Activated CD4-positive, alpha-beta memory T cell treated with anti-CD3 and anti-CD28 coated beads, Interleukin-2, amount 10 ng/mL, durations not matched to agents 7 days and 5 days (primary cell): ENCODE results near the gene TMEM132A. TPM values are rescaled to one million over a fixed set of nuclear protein-coding genes. Genes with fewer than 3 reads are reported as not detected.

ENCODE experiments used
- CTCF ChIA-PET: fragments of 350-600 bp; sonication (Branson Sonifier 250); formaldehyde crosslinking; loops from one replicate; lab custom pipeline; 2021; ENCODE audit warnings: antibody characterized with exemption, inconsistent platforms; lab: Charles Lee
- POLR2A ChIA-PET: fragments of 350-600 bp; sonication (Branson Sonifier 250); formaldehyde crosslinking; loops from one replicate; lab custom pipeline; 2021; ENCODE audit warnings: antibody characterized with exemption; lab: Charles Lee
- DNase-seq: peaks from one replicate; pipeline ENCODE4 v3.0.0-alpha.2; 2020
- H3K27ac Mint-ChIP-seq: one replicate; pipeline ENCODE4 v1.8.0; 2021; ENCODE audit warnings: mild to moderate bottlenecking, mixed read lengths
- H3K27me3 Mint-ChIP-seq: one replicate; pipeline ENCODE4 v1.8.0; 2021; ENCODE audit warnings: mixed read lengths
- H3K36me3 Mint-ChIP-seq: one replicate; pipeline ENCODE4 v1.8.0; 2021; ENCODE audit warnings: low read depth, mixed read lengths
- H3K4me1 Mint-ChIP-seq: one replicate; pipeline ENCODE4 v1.8.0; 2021; ENCODE audit warnings: mixed read lengths
- H3K4me3 Mint-ChIP-seq: one replicate; pipeline ENCODE4 v1.8.0; 2021; ENCODE audit warnings: mild to moderate bottlenecking, mixed read lengths
- H3K9me3 Mint-ChIP-seq: one replicate; pipeline ENCODE4 v1.8.0; 2021; ENCODE audit warnings: mixed read lengths
- total RNA-seq, 2 experiments: library from RNA; stranded (reverse); gene quantifications; one replicate each; pipeline ENCODE4 v1.2.3, GENCODE V29; 2021

Gene TMEM132A
- total RNA-seq, 2 experiments from 2014 or later = 0.30 TPM; not detected in 1

DNA sequence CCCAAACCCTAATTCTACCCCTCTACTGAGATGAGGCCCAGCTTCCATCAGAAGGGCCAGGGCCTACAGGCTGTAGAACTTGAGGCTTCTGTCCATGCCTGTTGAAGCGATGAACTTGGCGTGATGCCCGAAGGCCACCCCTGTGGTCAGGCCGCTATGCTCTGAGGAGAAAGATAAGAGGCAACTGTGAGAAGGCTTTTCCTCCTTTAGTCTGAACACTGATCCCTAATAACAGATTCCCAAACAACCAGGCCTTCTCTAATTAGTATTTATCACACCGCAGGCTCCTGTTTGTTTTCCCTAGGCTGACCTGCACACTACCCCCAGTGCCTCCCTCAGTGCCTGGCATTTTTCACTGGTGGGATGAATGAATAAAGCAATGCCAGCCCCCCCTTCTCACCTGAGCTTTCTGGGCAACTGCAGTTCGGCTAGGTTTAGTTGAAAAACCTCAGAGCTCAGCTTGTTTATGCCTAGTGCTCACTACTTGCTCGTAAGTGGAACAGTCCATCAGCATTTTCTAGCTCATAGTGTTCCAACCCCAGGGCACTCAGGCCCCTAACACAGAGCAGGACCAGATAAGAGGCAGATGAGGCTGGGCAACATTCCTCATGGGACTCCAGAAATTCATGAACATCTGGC is 33.0 kb upstream of the TMEM132A start:
- Mint-ChIP-seq H3K9me3 (no peaks in the 10 kb centered on the region), H3K36me3 (peaks cover 42% of the 10 kb centered on the region), H3K4me1 (peaks cover 7% of the 10 kb centered on the region), H3K27me3 (no peaks in the 10 kb centered on the region), H3K4me3 (no peak overlapping the region), H3K27ac (no peak overlapping the region)
- POLR2A ChIA-PET = interaction anchor here (0.9 to 1.2 kb wide), 2 partner anchors 10 to 59 kb away, joined by 3 to 4 read pairs; no protein-coding TSS in a partner anchor
- no peak for DNase-seq
- CTCF ChIA-PET = interaction anchor here (1.0 to 1.6 kb wide), 3 partner anchors 13 to 296 kb away, joined by 3 to 6 read pairs (median 4); no protein-coding TSS in a partner anchor

DNA sequence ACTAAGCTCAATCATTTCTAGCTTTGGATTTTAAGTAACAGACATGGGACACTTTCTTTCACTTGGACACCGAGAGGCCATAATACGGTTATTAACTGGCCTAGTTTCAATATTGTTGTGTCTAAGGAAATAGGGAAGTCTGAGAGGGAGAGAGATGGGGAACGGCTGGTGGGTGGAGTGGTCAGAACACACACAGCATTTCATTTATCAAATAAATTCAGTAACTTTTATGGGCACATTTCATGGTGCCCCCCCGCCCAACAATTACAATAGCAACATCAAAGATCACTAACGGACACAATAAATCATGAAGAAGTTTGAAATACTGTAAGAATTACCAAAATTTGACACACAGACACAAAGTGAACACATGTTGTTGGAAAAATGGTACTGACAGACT is 28.6 kb upstream of the TMEM132A start:
- no peak overlapping the region for H3K4me3 Mint-ChIP-seq
- ChIA-PET POLR2A (no interaction called here), CTCF (interaction anchor here (1.2 to 4.4 kb wide), 5 partner anchors 8 to 132 kb away, joined by 3 to 37 read pairs (median 5); no protein-coding TSS in a partner anchor)
- DNase-seq = no peak
- H3K27ac Mint-ChIP-seq = no peak overlapping the region
- no peaks in the 10 kb centered on the region for H3K9me3 Mint-ChIP-seq
- peaks cover 74% of the 10 kb centered on the region for H3K36me3 Mint-ChIP-seq
- H3K4me1 Mint-ChIP-seq = no peaks in the 10 kb centered on the region
- no peaks in the 10 kb centered on the region for H3K27me3 Mint-ChIP-seq

DNA sequence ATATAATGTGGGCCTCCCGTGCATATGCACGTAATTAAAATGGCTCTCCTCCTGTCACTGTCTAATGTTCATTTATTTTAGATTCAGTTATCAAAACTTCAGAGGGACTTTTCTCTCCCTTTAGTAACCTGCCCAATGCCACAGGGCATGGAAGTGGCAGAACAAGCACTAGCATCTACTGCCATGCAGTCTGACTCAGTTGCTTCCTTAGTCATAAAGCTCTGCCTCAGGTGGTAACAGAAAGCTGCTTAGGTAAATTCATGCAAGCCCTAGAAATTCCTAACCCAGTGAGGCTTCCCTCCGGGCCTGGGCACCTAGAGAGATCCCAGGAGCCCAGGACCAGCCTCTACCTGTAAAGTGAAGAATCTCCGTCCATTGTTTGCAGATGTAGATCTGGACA is 26.8 kb upstream of the TMEM132A start:
- CTCF ChIA-PET = interaction anchor here (0.8 to 4.4 kb wide), 6 partner anchors 10 to 65 kb away, joined by 3 to 37 read pairs (median 10); no protein-coding TSS in a partner anchor
- H3K4me1 Mint-ChIP-seq = peaks cover 2% of the 10 kb centered on the region
- POLR2A ChIA-PET = no interaction called here
- no peak overlapping the region for H3K4me3 Mint-ChIP-seq
- no peak for DNase-seq
- H3K9me3 Mint-ChIP-seq = no peaks in the 10 kb centered on the region
- H3K27ac Mint-ChIP-seq = no peak overlapping the region
- no peaks in the 10 kb centered on the region for H3K27me3 Mint-ChIP-seq
- peaks cover 79% of the 10 kb centered on the region for H3K36me3 Mint-ChIP-seq

DNA sequence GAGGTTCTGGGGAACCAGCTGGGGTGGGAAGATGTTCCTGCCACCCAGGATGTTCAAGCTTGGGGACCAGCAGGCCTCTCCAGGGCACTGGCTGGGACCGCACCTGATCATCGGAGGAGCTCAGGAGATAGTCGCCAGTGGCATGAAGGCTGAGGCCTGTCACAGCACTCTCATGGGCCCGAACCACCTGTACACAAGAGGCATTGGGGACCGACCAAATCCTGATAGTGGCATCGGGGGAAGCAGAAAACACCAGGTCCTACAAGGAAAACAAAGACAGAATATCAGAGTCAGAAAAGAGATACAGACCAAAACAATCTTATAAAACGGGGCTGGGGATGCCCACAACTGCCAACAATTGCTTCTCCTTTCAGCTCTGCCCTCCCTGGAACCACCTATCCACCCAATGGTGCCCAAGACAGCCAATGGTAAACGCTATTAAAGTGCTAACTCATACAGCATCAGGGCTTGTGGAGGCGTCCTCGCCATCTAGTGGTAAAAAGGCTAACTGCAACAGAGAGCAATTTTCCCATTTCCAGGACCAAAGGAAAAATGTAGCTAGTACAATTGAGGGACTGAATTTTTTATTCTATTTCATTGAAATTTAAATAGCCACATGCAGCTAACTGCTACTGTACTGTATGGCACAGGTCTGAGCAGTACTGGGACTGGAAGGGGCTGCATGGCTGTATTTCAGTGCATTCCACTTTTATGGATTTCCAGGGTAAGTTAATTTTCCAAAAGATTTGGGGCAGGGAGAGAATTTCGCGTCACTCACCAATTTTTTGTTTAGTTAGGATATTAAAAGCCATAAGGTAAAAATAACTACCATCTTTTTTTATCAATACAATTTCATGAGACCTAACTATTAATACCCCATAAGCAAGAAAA is 25.0 kb upstream of the TMEM132A start:
- Mint-ChIP-seq H3K4me1 (peaks cover 13% of the 10 kb centered on the region), H3K4me3 (no peak overlapping the region), H3K9me3 (no peaks in the 10 kb centered on the region), H3K36me3 (peaks cover 85% of the 10 kb centered on the region), H3K27ac (no peak overlapping the region), H3K27me3 (no peaks in the 10 kb centered on the region)
- POLR2A ChIA-PET = interaction anchor here (1.0 to 1.4 kb wide), 2 partner anchors 10 to 16 kb away, joined by 5 to 6 read pairs; no protein-coding TSS in a partner anchor
- DNase-seq = peak; percentile 33
- CTCF ChIA-PET = interaction anchor here (0.6 to 7.6 kb wide), 18 partner anchors 10 to 766 kb away, joined by 3 to 87 read pairs (median 4); partner anchors contain the start of gene TMEM109

DNA sequence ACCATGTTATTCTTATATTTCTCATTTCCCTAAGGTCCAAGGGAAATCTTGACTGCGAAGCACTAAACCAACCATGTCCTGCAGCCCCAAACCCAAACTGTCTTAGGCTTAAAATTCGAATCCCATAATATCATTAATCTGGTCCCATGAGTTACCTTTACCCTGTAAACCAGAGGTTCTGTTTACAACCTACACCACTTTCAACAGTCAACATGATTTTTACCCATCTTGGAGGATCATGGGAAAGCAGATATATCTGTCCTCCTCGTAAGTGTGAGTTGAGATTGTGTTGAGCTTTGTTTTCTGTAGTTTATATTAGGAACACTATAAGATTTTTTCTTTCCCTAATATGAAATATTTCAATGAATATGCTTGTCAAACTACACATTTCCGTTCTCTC is 24.3 kb upstream of the TMEM132A start:
- H3K36me3 Mint-ChIP-seq = peaks cover 81% of the 10 kb centered on the region

DNA sequence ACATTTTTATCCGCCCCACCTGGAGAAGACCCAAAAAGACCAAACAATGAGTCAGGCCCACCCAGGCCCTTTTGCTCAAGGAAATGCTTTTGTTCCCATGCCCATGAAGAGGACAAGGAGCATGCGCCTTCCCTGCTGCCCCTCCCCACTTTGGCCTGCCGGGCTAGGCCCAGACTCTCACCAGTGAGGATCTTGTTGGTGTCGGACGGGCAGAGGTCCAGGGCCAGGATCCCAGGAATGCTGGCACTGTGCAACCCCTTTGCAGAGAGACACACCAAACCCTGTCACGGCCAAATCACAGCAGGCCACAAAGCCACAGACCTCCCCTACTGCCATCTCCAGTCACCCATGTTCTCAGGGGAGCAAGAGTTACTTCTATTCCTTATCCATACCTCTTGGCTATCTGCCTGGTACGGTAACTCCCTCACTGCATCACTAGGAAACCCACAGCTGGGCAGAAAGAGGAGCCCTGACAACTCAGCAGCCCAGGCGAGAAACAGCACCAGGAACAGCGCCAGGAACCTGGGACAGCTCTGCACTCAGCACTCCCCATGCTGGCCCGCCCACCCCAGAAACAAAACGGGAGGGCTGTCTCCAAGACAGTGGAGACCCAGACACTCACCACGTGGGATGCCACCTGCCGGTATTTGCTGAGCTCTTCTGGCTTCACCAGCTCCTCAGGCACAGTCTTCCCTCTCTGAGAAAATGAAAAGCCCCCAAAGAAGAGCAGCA is 23.4 kb upstream of the TMEM132A start:
- no peak for DNase-seq
- no peaks in the 10 kb centered on the region for H3K27me3 Mint-ChIP-seq
- no peak overlapping the region for H3K27ac Mint-ChIP-seq
- H3K36me3 Mint-ChIP-seq = peaks cover 75% of the 10 kb centered on the region
- H3K4me1 Mint-ChIP-seq = peaks cover 26% of the 10 kb centered on the region
- ChIA-PET POLR2A (interaction anchor here (1.4 to 1.5 kb wide), 2 partner anchors 9 to 63 kb away, joined by 4 read pairs; no protein-coding TSS in a partner anchor), CTCF (interaction anchor here (1.0 to 7.6 kb wide), 9 partner anchors 8 to 286 kb away, joined by 3 to 87 read pairs (median 5); partner anchors contain the start of gene TMEM109)
- no peak overlapping the region for H3K4me3 Mint-ChIP-seq
- no peaks in the 10 kb centered on the region for H3K9me3 Mint-ChIP-seq

More for the DNA sequence above, 24.3 kb upstream of the TMEM132A start:
- Mint-ChIP-seq H3K9me3 (no peaks in the 10 kb centered on the region), H3K4me1 (peaks cover 20% of the 10 kb centered on the region), H3K27ac (no peak overlapping the region), H3K4me3 (no peak overlapping the region), H3K27me3 (no peaks in the 10 kb centered on the region)
- ChIA-PET POLR2A (no interaction called here), CTCF (interaction anchor here (0.6 to 7.6 kb wide), 17 partner anchors 12 to 766 kb away, joined by 3 to 87 read pairs (median 4); partner anchors contain the start of gene TMEM109)
- DNase-seq = no peak

DNA sequence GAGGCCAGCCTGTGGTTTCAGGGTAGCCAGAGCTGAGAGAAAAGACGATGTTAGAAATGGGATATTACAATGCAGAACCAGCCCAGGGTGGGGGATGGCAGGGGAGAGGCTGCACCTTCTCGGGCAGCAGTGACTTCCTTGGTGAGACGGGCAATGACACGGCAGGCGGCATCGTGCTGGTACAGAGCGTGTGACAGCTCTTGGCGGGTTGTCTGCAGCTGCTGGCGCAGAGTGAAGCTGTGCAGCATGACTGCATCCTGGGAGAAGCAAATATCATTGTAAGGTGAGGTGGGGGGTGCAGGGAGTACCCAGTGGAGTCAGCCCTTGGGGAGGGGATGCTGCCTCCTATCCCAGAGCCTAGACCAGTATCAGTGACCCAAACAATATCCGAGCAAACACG is 21.6 kb upstream of the TMEM132A start:
- no peak for DNase-seq
- H3K27ac Mint-ChIP-seq = no peak overlapping the region
- POLR2A ChIA-PET = interaction anchor here (5.7 kb wide), 1 partner anchor 12 kb away, joined by 66 read pairs; the partner anchor contains the start of gene TMEM109
- CTCF ChIA-PET = interaction anchor here (1.0 to 7.6 kb wide), 4 partner anchors 11 to 74 kb away, joined by 3 to 87 read pairs (median 33); partner anchors contain the start of gene TMEM109
- H3K9me3 Mint-ChIP-seq = no peaks in the 10 kb centered on the region
- peaks cover 34% of the 10 kb centered on the region for H3K4me1 Mint-ChIP-seq
- H3K27me3 Mint-ChIP-seq = no peaks in the 10 kb centered on the region
- H3K36me3 Mint-ChIP-seq = peaks cover 60% of the 10 kb centered on the region
- no peak overlapping the region for H3K4me3 Mint-ChIP-seq

DNA sequence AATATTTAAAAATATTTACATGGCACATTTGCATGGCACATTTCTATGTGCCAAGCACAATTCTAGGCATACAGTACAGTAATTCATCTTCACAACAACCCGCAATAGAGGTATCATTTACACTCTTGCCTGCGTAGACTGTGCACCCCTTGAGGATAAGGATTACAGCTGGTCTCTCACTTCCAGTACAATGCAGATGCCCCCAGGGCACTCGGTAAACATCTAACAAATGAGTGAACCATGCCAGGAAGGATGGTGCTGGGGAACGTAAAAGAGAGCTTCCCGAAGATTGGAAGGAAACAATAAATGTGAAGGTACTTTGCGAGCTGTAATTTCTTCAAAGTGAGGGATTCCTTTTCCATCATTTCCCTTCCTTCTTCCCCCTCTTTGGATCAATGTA is 19.2 kb upstream of the TMEM132A start:
- Mint-ChIP-seq H3K27ac (peak overlapping the region; percentile 88), H3K9me3 (no peaks in the 10 kb centered on the region), H3K36me3 (peaks cover 38% of the 10 kb centered on the region), H3K4me1 (peaks cover 36% of the 10 kb centered on the region), H3K27me3 (peaks cover 16% of the 10 kb centered on the region), H3K4me3 (peak overlapping the region; percentile 83)
- ChIA-PET POLR2A (interaction anchor here (1.0 to 5.7 kb wide), 11 partner anchors 10 to 253 kb away, joined by 3 to 66 read pairs (median 5); partner anchors contain the start of genes CD6 and TMEM109), CTCF (interaction anchor here (0.7 to 7.6 kb wide), 11 partner anchors 9 to 282 kb away, joined by 3 to 87 read pairs (median 4); partner anchors contain the start of genes CD6 and TMEM109)
- no peak for DNase-seq

DNA sequence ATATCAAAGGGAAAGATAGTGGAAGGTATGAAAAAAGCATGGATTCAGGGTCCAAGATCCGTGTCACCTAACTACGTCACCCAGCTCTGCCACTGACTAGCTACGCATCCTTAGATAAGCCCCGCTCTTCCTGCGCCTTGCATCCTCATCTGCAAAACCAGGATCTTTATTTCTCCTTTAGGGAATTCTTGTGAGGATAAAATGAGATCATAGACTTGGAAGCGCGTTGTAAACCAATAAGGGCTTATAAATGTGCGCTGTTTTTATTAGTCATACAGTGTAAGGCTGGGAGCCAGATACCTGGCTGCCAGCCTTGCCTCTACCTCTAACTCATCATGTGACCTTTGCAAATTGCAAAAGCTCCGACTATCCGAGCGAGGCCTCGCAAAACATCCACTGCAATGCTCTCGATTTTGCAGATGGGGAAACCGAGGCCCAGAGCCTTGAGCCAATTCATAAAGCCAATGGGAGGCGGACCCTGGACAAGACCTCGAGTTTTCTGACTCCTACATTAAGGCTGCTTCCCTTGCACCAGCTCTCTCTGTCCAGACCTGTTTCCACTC is 18.6 kb upstream of the TMEM132A start:
- H3K4me1 Mint-ChIP-seq = peaks cover 36% of the 10 kb centered on the region
- CTCF ChIA-PET = interaction anchor here (0.7 to 7.6 kb wide), 10 partner anchors 8 to 281 kb away, joined by 3 to 87 read pairs (median 4); partner anchors contain the start of genes CD6 and TMEM109
- POLR2A ChIA-PET = interaction anchor here (0.9 to 5.7 kb wide), 13 partner anchors 9 to 252 kb away, joined by 3 to 66 read pairs (median 4); partner anchors contain the start of genes CD6 and TMEM109
- DNase-seq = no peak
- no peaks in the 10 kb centered on the region for H3K9me3 Mint-ChIP-seq
- H3K36me3 Mint-ChIP-seq = peaks cover 32% of the 10 kb centered on the region
- H3K27me3 Mint-ChIP-seq = peaks cover 16% of the 10 kb centered on the region
- H3K27ac Mint-ChIP-seq = peak overlapping the region; percentile 88
- peak overlapping the region; percentile 83 for H3K4me3 Mint-ChIP-seq

DNA sequence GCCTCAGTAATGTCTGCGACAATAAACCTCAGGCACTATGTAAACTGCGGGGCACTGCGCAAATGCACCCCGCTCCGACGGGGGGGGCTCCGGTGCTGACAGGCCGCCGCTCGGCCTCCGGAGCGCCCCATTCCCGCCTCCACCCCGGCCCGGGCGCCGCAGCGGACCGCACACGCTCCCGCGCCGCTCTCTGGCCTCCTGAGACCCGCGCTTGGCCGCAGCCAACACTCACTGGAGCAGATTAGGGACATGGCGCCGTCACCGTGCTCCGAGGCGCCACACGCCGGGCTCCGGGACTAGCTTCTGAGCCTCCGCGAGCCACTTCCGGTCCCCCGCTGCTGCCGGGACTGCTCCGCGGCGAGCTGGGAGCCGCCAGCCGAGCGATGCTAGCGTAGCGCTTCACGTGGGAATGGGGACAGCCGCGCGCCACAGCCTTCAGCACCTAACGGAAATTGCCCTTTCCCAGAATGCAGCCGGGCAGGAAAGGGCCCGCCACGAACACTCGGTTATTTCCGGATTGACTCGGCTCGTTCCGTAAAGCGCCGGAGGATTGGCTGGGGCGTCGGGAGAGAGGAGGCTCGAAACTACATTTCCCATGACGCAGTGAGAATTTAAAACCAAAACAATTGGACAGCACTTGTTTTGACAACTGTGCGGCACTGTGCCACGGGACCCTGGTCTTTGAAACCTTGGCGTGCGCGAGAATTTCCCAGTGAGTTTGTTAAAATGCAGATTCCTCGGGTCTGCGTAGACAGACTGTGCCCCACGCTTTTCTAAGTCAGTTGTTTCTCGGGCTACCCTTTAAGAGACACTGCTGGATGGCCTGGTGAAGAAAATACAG is 17.9 kb upstream of the TMEM132A start, which contains the start of gene PRPF19:
Gene PRPF19, minus strand, starts transcription at position 454 of the 841 bp plus-strand sequence. Its CDS starts 203 bp downstream, at position 251.
- POLR2A ChIA-PET = interaction anchor here (0.9 to 5.7 kb wide), 12 partner anchors 9 to 252 kb away, joined by 3 to 66 read pairs (median 4); partner anchors contain the start of gene TMEM109
- CTCF ChIA-PET = interaction anchor here (0.7 to 7.6 kb wide), 5 partner anchors 8 to 281 kb away, joined by 3 to 87 read pairs (median 12); partner anchors contain the start of gene TMEM109
- peak; percentile 99 for DNase-seq
- peaks cover 25% of the 10 kb centered on the region for H3K36me3 Mint-ChIP-seq
- H3K27me3 Mint-ChIP-seq = peaks cover 16% of the 10 kb centered on the region
- peak within 1 kb of the TSS; percentile 88 for H3K27ac Mint-ChIP-seq
- peak within 1 kb of the TSS; percentile 83 for H3K4me3 Mint-ChIP-seq
- peaks cover 40% of the 10 kb centered on the region for H3K4me1 Mint-ChIP-seq
- H3K9me3 Mint-ChIP-seq = no peaks in the 10 kb centered on the region
